ENCODE results near the gene RETN.

RETN gene

DNA sequence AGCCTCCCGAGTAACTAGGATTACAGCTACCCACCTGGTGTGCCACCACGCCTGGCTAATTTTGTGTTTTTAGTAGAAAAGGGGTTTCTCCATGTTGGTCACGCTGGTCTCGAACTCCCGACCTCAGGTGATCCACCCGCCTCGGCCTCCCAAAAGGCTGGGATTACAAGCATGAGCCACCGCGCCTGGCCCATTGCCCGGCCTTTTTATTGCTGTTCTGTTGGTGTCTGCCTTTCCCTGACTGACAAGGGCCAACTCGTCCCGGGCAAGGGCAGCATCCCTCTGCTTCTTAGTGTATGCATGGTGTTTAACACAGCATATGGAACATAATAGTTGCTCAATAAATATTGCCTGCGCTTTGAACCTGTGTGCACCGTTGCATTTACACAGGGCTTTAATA, 6.2 kb upstream of the RETN start:
- no peak for DNase-seq (ENCODE audit: low spot score)

DNA sequence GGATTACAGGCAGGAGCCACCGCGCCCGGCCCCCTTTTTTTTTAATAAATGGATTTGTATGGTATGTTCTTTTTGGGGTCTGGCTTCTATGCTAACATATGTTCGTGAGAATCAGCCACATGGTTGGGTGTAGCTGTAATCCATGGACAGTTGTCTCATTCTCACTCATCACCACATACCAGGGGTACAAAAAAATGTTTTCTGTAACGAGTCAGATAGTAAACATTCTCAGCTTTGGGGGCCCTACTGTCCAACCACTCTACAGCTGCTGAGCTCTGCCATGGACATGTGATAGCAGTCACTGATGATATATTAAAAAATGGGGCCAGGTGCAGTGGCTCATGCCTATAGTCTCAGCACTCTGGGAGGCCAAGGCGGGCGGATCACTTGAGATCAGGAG, 5.1 kb upstream of the RETN start:
- WGBS, 2 donors (ENCODE audit: extremely low coverage in 2 of 2, insufficient read length in 2 of 2, insufficient replicate concordance in 1 of 2), result no CpG with 5 or more reads among the region's 7 CpGs
- H3K27me3 ChIP-seq (ENCODE audit: control insufficient read depth in 3 of 3, insufficient read depth in 3 of 3, low read depth in 1 of 3, low read length in 3 of 3), result peaks cover 0 to 2% (median 0%) of the 10 kb centered on the region in 3 experiments
- no peaks in the 10 kb centered on the region for H3K4me1 ChIP-seq (ENCODE audit: control insufficient read depth in 2 of 2, insufficient read depth in 1 of 2, low read depth in 1 of 2, low read length in 2 of 2)

More for the DNA sequence above, 6.2 kb upstream of the RETN start:
- no peak overlapping the region for H4K8ac ChIP-seq (ENCODE audit: low read depth, low read length)
- no peak overlapping the region for H3K27ac ChIP-seq (replicated peaks; ENCODE audit: low read length)
- no CpG with 5 or more reads among the region's 14 CpGs for WGBS, 2 donors (ENCODE audit: extremely low coverage in 2 of 2, insufficient read length in 2 of 2, insufficient replicate concordance in 1 of 2)
- H2AK5ac ChIP-seq (ENCODE audit: low read depth, low read length), result no peak overlapping the region
- no peak overlapping the region for H3K4ac ChIP-seq (ENCODE audit: low read length)
- no peak overlapping the region for H3K18ac ChIP-seq (ENCODE audit: low read length)
- no peak overlapping the region for H3K14ac ChIP-seq (ENCODE audit: low read length)
- H3K23ac ChIP-seq (ENCODE audit: low read depth, low read length, poor library complexity), result no peak overlapping the region
- no peak overlapping the region for H2AFZ ChIP-seq (ENCODE audit: low read length)
- no peak overlapping the region for H2BK5ac ChIP-seq (ENCODE audit: low read length)
- H3K4me1 ChIP-seq (ENCODE audit: control insufficient read depth in 2 of 2, insufficient read depth in 1 of 2, low read depth in 1 of 2, low read length in 2 of 2), result no peaks in the 10 kb centered on the region
- no peaks in the 10 kb centered on the region for H3K27me3 ChIP-seq (ENCODE audit: control insufficient read depth in 3 of 3, insufficient read depth in 3 of 3, low read depth in 1 of 3, low read length in 3 of 3)
- no peak overlapping the region for H2BK12ac ChIP-seq (ENCODE audit: low read length)
- no peak overlapping the region for H4K91ac ChIP-seq (ENCODE audit: low read depth, low read length, poor library complexity)
- H2BK15ac ChIP-seq (ENCODE audit: low read length), result no peak overlapping the region
- H2BK120ac ChIP-seq (ENCODE audit: low read depth, low read length), result no peak overlapping the region
- H3K9ac ChIP-seq (ENCODE audit: low read depth, low read length, poor library complexity), result no peak overlapping the region
- H3K36me3 ChIP-seq (replicated peaks in 1 of 2; ENCODE audit: control insufficient read depth in 2 of 2, insufficient read depth in 2 of 2, low read length in 2 of 2), result no peaks in the 10 kb centered on the region
- H3K79me1 ChIP-seq (ENCODE audit: low read depth, low read length), result peaks cover 1% of the 10 kb centered on the region
- H3K4me3 ChIP-seq (ENCODE audit: low read length in 2 of 2), result no peak overlapping the region
- no peak overlapping the region for H3K4me2 ChIP-seq (ENCODE audit: insufficient read depth, low read length, poor library complexity, severe bottlenecking)
- no peaks in the 10 kb centered on the region for H3K9me3 ChIP-seq (replicated peaks in 1 of 2; ENCODE audit: control insufficient read depth in 2 of 2, insufficient read depth in 1 of 2, low read depth in 1 of 2, low read length in 2 of 2)

DNA sequence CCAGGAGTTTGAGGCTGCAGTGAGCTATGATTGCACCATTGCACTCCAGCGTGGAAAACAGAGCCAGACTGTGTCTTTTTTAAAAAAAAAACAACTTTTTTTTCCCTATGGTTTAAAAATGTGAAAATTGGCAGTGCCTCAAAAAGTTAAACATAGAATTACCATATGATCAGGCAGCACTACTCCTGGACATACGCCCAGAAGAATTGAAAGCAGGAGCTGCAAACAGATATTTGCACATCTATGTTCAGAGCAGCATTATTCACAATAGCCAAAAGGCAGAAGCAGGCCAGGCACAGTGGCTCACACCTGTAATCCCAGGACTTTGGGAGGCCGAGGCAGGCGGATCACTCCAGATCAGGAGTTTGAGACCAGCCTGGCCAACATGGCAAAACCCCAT, 3.8 kb upstream of the RETN start:
- Histone ChIP-seq H3K4me3 (ENCODE audit: low read length in 2 of 2) (no peak overlapping the region), H3K18ac (ENCODE audit: low read length) (no peak overlapping the region)

More for the DNA sequence above, 5.1 kb upstream of the RETN start:
- no peak overlapping the region for H4K91ac ChIP-seq (ENCODE audit: low read depth, low read length, poor library complexity)
- no peak overlapping the region for H2BK120ac ChIP-seq (ENCODE audit: low read depth, low read length)
- no peak overlapping the region for H3K4me2 ChIP-seq (ENCODE audit: insufficient read depth, low read length, poor library complexity, severe bottlenecking)
- H2BK15ac ChIP-seq (ENCODE audit: low read length), result no peak overlapping the region
- no peak overlapping the region for H2AFZ ChIP-seq (ENCODE audit: low read length)
- no peak overlapping the region for H3K14ac ChIP-seq (ENCODE audit: low read length)
- no peak overlapping the region for H2BK5ac ChIP-seq (ENCODE audit: low read length)
- H3K23ac ChIP-seq (ENCODE audit: low read depth, low read length, poor library complexity), result no peak overlapping the region
- no peak overlapping the region for H2BK12ac ChIP-seq (ENCODE audit: low read length)
- H3K27ac ChIP-seq (replicated peaks; ENCODE audit: low read length), result no peak overlapping the region
- peaks cover 1% of the 10 kb centered on the region for H3K79me1 ChIP-seq (ENCODE audit: low read depth, low read length)
- H3K9ac ChIP-seq (ENCODE audit: low read depth, low read length, poor library complexity), result no peak overlapping the region
- no peak overlapping the region for H2AK5ac ChIP-seq (ENCODE audit: low read depth, low read length)
- H3K4me3 ChIP-seq (ENCODE audit: low read length in 2 of 2), result no peak overlapping the region
- H4K8ac ChIP-seq (ENCODE audit: low read depth, low read length), result no peak overlapping the region
- no peak overlapping the region for H3K4ac ChIP-seq (ENCODE audit: low read length)
- H3K18ac ChIP-seq (ENCODE audit: low read length), result no peak overlapping the region
- H3K9me3 ChIP-seq (replicated peaks in 1 of 2; ENCODE audit: control insufficient read depth in 2 of 2, insufficient read depth in 1 of 2, low read depth in 1 of 2, low read length in 2 of 2), result no peaks in the 10 kb centered on the region
- DNase-seq (ENCODE audit: low spot score), result no peak
- no peaks in the 10 kb centered on the region for H3K36me3 ChIP-seq (replicated peaks in 1 of 2; ENCODE audit: control insufficient read depth in 2 of 2, insufficient read depth in 2 of 2, low read length in 2 of 2)

DNA sequence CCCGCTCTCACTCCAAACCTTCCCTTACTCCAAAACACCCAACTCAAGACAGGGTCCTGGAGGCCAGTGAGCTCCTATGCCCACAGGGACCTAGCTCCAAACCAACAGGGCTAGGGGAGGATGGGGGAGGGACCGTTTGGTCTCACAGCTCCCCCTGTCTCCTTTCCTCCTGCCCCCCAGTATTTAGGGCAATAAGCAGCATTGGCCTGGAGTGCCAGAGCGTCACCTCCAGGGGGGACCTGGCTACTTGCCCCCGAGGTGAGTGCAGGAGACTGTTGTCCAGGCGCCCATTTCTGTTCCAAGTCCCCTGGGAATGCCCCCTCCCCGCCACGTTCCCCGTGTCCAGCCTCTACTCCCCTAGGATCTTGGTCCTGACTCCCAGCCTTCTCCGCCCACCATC, 792 bp downstream of the RETN start:
- Histone ChIP-seq H3K36me3 (replicated peaks in 1 of 2; ENCODE audit: control insufficient read depth in 2 of 2, insufficient read depth in 2 of 2, low read length in 2 of 2) (no peaks in the 10 kb centered on the region), H3K4me1 (ENCODE audit: control insufficient read depth in 2 of 2, insufficient read depth in 1 of 2, low read depth in 1 of 2, low read length in 2 of 2) (peaks cover 0 to 5% of the 10 kb centered on the region in 2 donors), H3K4me2 (ENCODE audit: insufficient read depth, low read length, poor library complexity, severe bottlenecking) (peak overlapping the region; percentile 45), H2AFZ (ENCODE audit: low read length) (no peak overlapping the region), H3K14ac (ENCODE audit: low read length) (no peak overlapping the region), H3K4ac (ENCODE audit: low read length) (peak overlapping the region; percentile 10), H3K27ac (replicated peaks; ENCODE audit: low read length) (no peak overlapping the region), H3K9me3 (replicated peaks in 1 of 2; ENCODE audit: control insufficient read depth in 2 of 2, insufficient read depth in 1 of 2, low read depth in 1 of 2, low read length in 2 of 2) (peaks cover 0 to 3% of the 10 kb centered on the region in 2 donors), H3K9ac (ENCODE audit: low read depth, low read length, poor library complexity) (no peak overlapping the region), H3K79me1 (ENCODE audit: low read depth, low read length) (no peaks in the 10 kb centered on the region), H4K8ac (ENCODE audit: low read depth, low read length) (no peak overlapping the region), H4K91ac (ENCODE audit: low read depth, low read length, poor library complexity) (no peak overlapping the region), H2BK120ac (ENCODE audit: low read depth, low read length) (no peak overlapping the region), H3K27me3 (ENCODE audit: control insufficient read depth in 3 of 3, insufficient read depth in 3 of 3, low read depth in 1 of 3, low read length in 3 of 3) (peaks cover 0 to 22% (median 20%) of the 10 kb centered on the region in 3 experiments), H3K23ac (ENCODE audit: low read depth, low read length, poor library complexity) (no peak overlapping the region), H3K4me3 (ENCODE audit: low read length in 2 of 2) (no peak overlapping the region), H2AK5ac (ENCODE audit: low read depth, low read length) (peak overlapping the region; percentile 68), H2BK12ac (ENCODE audit: low read length) (peak overlapping the region; percentile 41), H2BK15ac (ENCODE audit: low read length) (no peak overlapping the region), H3K18ac (ENCODE audit: low read length) (peak overlapping the region; percentile 90), H2BK5ac (ENCODE audit: low read length) (no peak overlapping the region)
- WGBS, 2 donors (ENCODE audit: extremely low coverage in 2 of 2, insufficient read length in 2 of 2, insufficient replicate concordance in 1 of 2), result 100% methylated on average over 1 of the region's 9 CpGs; no CpG with 5 or more reads in 1 of the 2 donors
- DNase-seq (ENCODE audit: low spot score), result no peak

More for the DNA sequence above, 3.8 kb upstream of the RETN start:
- H4K8ac ChIP-seq (ENCODE audit: low read depth, low read length), result no peak overlapping the region
- H2BK5ac ChIP-seq (ENCODE audit: low read length), result no peak overlapping the region
- H3K23ac ChIP-seq (ENCODE audit: low read depth, low read length, poor library complexity), result no peak overlapping the region
- no peak overlapping the region for H2AK5ac ChIP-seq (ENCODE audit: low read depth, low read length)
- H2BK12ac ChIP-seq (ENCODE audit: low read length), result no peak overlapping the region
- no peak overlapping the region for H3K4me2 ChIP-seq (ENCODE audit: insufficient read depth, low read length, poor library complexity, severe bottlenecking)
- peaks cover 0 to 3% of the 10 kb centered on the region in 2 donors for H3K4me1 ChIP-seq (ENCODE audit: control insufficient read depth in 2 of 2, insufficient read depth in 1 of 2, low read depth in 1 of 2, low read length in 2 of 2)
- peaks cover 0 to 2% of the 10 kb centered on the region in 2 donors for H3K9me3 ChIP-seq (replicated peaks in 1 of 2; ENCODE audit: control insufficient read depth in 2 of 2, insufficient read depth in 1 of 2, low read depth in 1 of 2, low read length in 2 of 2)
- peaks cover 1% of the 10 kb centered on the region for H3K79me1 ChIP-seq (ENCODE audit: low read depth, low read length)
- H2BK120ac ChIP-seq (ENCODE audit: low read depth, low read length), result no peak overlapping the region
- no peak overlapping the region for H3K4ac ChIP-seq (ENCODE audit: low read length)
- no peak overlapping the region for H3K14ac ChIP-seq (ENCODE audit: low read length)
- no peaks in the 10 kb centered on the region for H3K36me3 ChIP-seq (replicated peaks in 1 of 2; ENCODE audit: control insufficient read depth in 2 of 2, insufficient read depth in 2 of 2, low read length in 2 of 2)
- H4K91ac ChIP-seq (ENCODE audit: low read depth, low read length, poor library complexity), result no peak overlapping the region
- WGBS, 2 donors (ENCODE audit: extremely low coverage in 2 of 2, insufficient read length in 2 of 2, insufficient replicate concordance in 1 of 2), result no CpG with 5 or more reads among the region's 4 CpGs
- H2AFZ ChIP-seq (ENCODE audit: low read length), result no peak overlapping the region
- no peak overlapping the region for H3K9ac ChIP-seq (ENCODE audit: low read depth, low read length, poor library complexity)
- H3K27ac ChIP-seq (replicated peaks; ENCODE audit: low read length), result no peak overlapping the region
- peaks cover 0 to 12% (median 10%) of the 10 kb centered on the region in 3 experiments for H3K27me3 ChIP-seq (ENCODE audit: control insufficient read depth in 3 of 3, insufficient read depth in 3 of 3, low read depth in 1 of 3, low read length in 3 of 3)
- DNase-seq (ENCODE audit: low spot score), result no peak
- H2BK15ac ChIP-seq (ENCODE audit: low read length), result no peak overlapping the region
